HepG2 (cell line): ENCODE results near the gene CAPN10. TPM values are rescaled to one million over a fixed set of nuclear protein-coding genes. Genes with fewer than 3 reads are reported as not detected.

Experiments used
- ADNP ChIP-seq: sonication (generic); formaldehyde crosslinking; IDR thresholded peaks from 2 replicates; pipeline ENCODE4 v1.4.0; 2020; ENCODE audit warnings: missing genetic modification reagents
- ASH2L ChIP-seq: fragments of 300-600, 200-600 bp; sonication (generic); IDR thresholded peaks from 2 replicates; pipeline ENCODE4 v1.7.0; 2017; ENCODE audit warnings: low read depth, mild to moderate bottlenecking, moderate library complexity, mixed read lengths, low read length; ENCODE audit not compliant: insufficient read length
- EED ChIP-seq: sonication (generic); formaldehyde crosslinking; IDR thresholded peaks from 2 replicates; pipeline ENCODE4 v1.5.0; 2020; ENCODE audit warnings: mild to moderate bottlenecking, missing genetic modification reagents
- HDAC1 ChIP-seq: sonication (generic); formaldehyde crosslinking; IDR thresholded peaks from 2 replicates; pipeline ENCODE4 v1.5.1; 2020; ENCODE audit warnings: mild to moderate bottlenecking, missing genetic modification reagents
- HMGXB3 ChIP-seq: sonication (generic); formaldehyde crosslinking; IDR thresholded peaks from 2 replicates; pipeline ENCODE4 v1.4.0; 2020; ENCODE audit warnings: missing genetic modification reagents, borderline replicate concordance
- MZF1 ChIP-seq: sonication (generic); formaldehyde crosslinking; IDR thresholded peaks from 2 replicates; pipeline ENCODE4 v1.8.1; 2023; ENCODE audit warnings: mild to moderate bottlenecking, missing genetic modification reagents, borderline replicate concordance
- NFYB ChIP-seq: sonication (generic); formaldehyde crosslinking; IDR thresholded peaks from 2 replicates; pipeline ENCODE4 v1.4.0; 2020; ENCODE audit warnings: missing genetic modification reagents
- SALL2 ChIP-seq: sonication (generic); formaldehyde crosslinking; IDR thresholded peaks from 2 replicates; pipeline ENCODE4 v1.8.1; 2023; ENCODE audit warnings: mild to moderate bottlenecking, missing genetic modification reagents, inconsistent platforms
- SRSF4 ChIP-seq: fragments of 200-400 bp; formaldehyde crosslinking; IDR thresholded peaks from one replicate; pipeline ENCODE4 v1.6.1; 2018; ENCODE audit warnings: mild to moderate bottlenecking, low read depth, low read length, moderate library complexity; ENCODE audit not compliant: poor library complexity, severe bottlenecking
- ZBTB7A ChIP-seq: sonication (generic); formaldehyde crosslinking; IDR thresholded peaks from 2 replicates; pipeline ENCODE4 v1.8.0; 2022; ENCODE audit warnings: mild to moderate bottlenecking, missing genetic modification reagents
- ZMYM4 ChIP-seq: sonication (generic); formaldehyde crosslinking; IDR thresholded peaks from 2 replicates; pipeline ENCODE4 v1.8.1; 2023; ENCODE audit warnings: mild to moderate bottlenecking, missing genetic modification reagents
- ZNF101 ChIP-seq: sonication (generic); formaldehyde crosslinking; IDR thresholded peaks from 2 replicates; pipeline ENCODE4 v1.4.0; 2020; ENCODE audit warnings: mild to moderate bottlenecking, low read depth, missing genetic modification reagents, borderline replicate concordance
- ZNF253 ChIP-seq: sonication (generic); formaldehyde crosslinking; IDR thresholded peaks from 2 replicates; pipeline ENCODE4 v1.8.0; 2022; ENCODE audit warnings: mild to moderate bottlenecking, missing genetic modification reagents, borderline replicate concordance
- ZNF550 ChIP-seq: sonication (generic); formaldehyde crosslinking; IDR thresholded peaks from 2 replicates; pipeline ENCODE4 v1.4.0; 2020; ENCODE audit warnings: mild to moderate bottlenecking, missing genetic modification reagents, borderline replicate concordance
- ZNF616 ChIP-seq: sonication (generic); formaldehyde crosslinking; IDR thresholded peaks from 2 replicates; pipeline ENCODE4 v1.5.0; 2020; ENCODE audit warnings: low read depth, mild to moderate bottlenecking, missing genetic modification reagents
- ZNF639 ChIP-seq: conservative IDR thresholded peaks from 2 replicates; pipeline ENCODE4 v1.6.1; 2018; ENCODE audit warnings: missing genetic modification reagents
- ZNF703 ChIP-seq: sonication (generic); formaldehyde crosslinking; IDR thresholded peaks from 2 replicates; pipeline ENCODE4 v1.5.1; 2020; ENCODE audit warnings: missing genetic modification reagents, mild to moderate bottlenecking, moderate library complexity, borderline replicate concordance
- ZNF761 ChIP-seq: sonication (generic); formaldehyde crosslinking; conservative IDR thresholded peaks from 2 replicates; pipeline ENCODE4 v1.4.0; 2020; ENCODE audit warnings: mild to moderate bottlenecking, missing genetic modification reagents
- ZNF766 ChIP-seq: sonication (generic); formaldehyde crosslinking; IDR thresholded peaks from 2 replicates; pipeline ENCODE4 v1.5.0; 2020; ENCODE audit warnings: missing genetic modification reagents, borderline replicate concordance
- polyA plus RNA-seq, 8 experiments: library from polyadenylated mRNA; depleted of rRNA in 3 of 8; stranded (reverse) in 7 of 8; unstranded in 1 of 8; fragments of >200 nt; fragmentation: Illumina TruSeq in 4 of 8; extraction: Trizol in 4 of 8; gene quantifications; 2 replicates each; pipeline versions ENCODE4 v1.2.1 to v1.2.3, GENCODE V29; 2011 to 2016; ENCODE audit warnings: low read depth in 4 of 8, missing spikeins in 1 of 8, mixed read lengths in 1 of 8; ENCODE audit not compliant: insufficient read depth in 1 of 8
- total RNA-seq, 5 experiments: library from RNA; depleted of rRNA; stranded (reverse); fragments of >200 nt; fragmentation: Illumina TruSeq; extraction: Trizol; gene quantifications; 2 replicates each; pipeline ENCODE4 v1.2.3, GENCODE V29; 2016; ENCODE audit warnings: low read depth in 1 of 5
- TF ChIP-seq, protein P1 (sequence below): sonication (generic); formaldehyde crosslinking; IDR thresholded peaks from 2 replicates; pipeline ENCODE4 v1.4.0; 2020; ENCODE audit warnings: missing genetic modification reagents

CAPN10 gene
- total and polyA plus RNA-seq, 2 of the 13 experiments (the other 11 are each of a cell fraction or from before 2014, with no cell fraction given), result 27.6 to 32.4 TPM

GRCh38 chr2:240568678-240569522 is 17.6 kb upstream of the CAPN10 start (continued):
- TF ChIP-seq, protein P1, sequence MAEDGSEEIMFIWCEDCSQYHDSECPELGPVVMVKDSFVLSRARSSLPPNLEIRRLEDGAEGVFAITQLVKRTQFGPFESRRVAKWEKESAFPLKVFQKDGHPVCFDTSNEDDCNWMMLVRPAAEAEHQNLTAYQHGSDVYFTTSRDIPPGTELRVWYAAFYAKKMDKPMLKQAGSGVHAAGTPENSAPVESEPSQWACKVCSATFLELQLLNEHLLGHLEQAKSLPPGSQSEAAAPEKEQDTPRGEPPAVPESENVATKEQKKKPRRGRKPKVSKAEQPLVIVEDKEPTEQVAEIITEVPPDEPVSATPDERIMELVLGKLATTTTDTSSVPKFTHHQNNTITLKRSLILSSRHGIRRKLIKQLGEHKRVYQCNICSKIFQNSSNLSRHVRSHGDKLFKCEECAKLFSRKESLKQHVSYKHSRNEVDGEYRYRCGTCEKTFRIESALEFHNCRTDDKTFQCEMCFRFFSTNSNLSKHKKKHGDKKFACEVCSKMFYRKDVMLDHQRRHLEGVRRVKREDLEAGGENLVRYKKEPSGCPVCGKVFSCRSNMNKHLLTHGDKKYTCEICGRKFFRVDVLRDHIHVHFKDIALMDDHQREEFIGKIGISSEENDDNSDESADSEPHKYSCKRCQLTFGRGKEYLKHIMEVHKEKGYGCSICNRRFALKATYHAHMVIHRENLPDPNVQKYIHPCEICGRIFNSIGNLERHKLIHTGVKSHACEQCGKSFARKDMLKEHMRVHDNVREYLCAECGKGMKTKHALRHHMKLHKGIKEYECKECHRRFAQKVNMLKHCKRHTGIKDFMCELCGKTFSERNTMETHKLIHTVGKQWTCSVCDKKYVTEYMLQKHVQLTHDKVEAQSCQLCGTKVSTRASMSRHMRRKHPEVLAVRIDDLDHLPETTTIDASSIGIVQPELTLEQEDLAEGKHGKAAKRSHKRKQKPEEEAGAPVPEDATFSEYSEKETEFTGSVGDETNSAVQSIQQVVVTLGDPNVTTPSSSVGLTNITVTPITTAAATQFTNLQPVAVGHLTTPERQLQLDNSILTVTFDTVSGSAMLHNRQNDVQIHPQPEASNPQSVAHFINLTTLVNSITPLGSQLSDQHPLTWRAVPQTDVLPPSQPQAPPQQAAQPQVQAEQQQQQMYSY (CRISPR knock-in tag), result no peak
- TF ChIP-seq ZNF616 (CRISPR knock-in tag), result 0 out of 2 replicates have a peak, but pooled peaks have one; percentile 30
- TF ChIP-seq ZNF253, result no peak
- TF ChIP-seq ZNF766 (CRISPR knock-in tag), result 0 out of 2 replicates have a peak, but pooled peaks have one; percentile 57
- no peak for TF ChIP-seq ADNP (CRISPR knock-in tag)
- 0 out of 2 replicates have a peak, but pooled peaks have one; percentile 37 for TF ChIP-seq ZNF761 (CRISPR knock-in tag)
- no peak for TF ChIP-seq MZF1 (CRISPR knock-in tag)
- no peak for TF ChIP-seq ZNF703 (CRISPR knock-in tag)
- TF ChIP-seq EED (CRISPR knock-in tag), result no peak
- TF ChIP-seq HDAC1 (CRISPR knock-in tag), result peak; percentile 67
- TF ChIP-seq ZMYM4, result peak; percentile 29; the same call in 1 of the 2 replicates
- TF ChIP-seq ZNF101 (CRISPR knock-in tag), result no peak
- TF ChIP-seq ZBTB7A (CRISPR knock-in tag), result no peak
- no peak for TF ChIP-seq ZNF639 (CRISPR knock-in tag)
- TF ChIP-seq ZNF550 (CRISPR knock-in tag), result no peak
- no peak for TF ChIP-seq ASH2L
- no peak for TF ChIP-seq NFYB (CRISPR knock-in tag)
- no peak for TF ChIP-seq SRSF4
- TF ChIP-seq SALL2 (CRISPR knock-in tag), result peak; percentile 84; the same call in 1 of the 2 replicates
- TF ChIP-seq HMGXB3 (CRISPR knock-in tag), result no peak
